Suppressor macrophage treated with lipopolysaccharide for 1 hour (primary cell): ENCODE data around the gene ATAT1.

Experiments used
- DNase-seq, 3 donors: peaks; one replicate each; pipeline ENCODE4 v3.0.0-alpha.2; 2020 to 2022

The ATAT1 gene

DNA sequence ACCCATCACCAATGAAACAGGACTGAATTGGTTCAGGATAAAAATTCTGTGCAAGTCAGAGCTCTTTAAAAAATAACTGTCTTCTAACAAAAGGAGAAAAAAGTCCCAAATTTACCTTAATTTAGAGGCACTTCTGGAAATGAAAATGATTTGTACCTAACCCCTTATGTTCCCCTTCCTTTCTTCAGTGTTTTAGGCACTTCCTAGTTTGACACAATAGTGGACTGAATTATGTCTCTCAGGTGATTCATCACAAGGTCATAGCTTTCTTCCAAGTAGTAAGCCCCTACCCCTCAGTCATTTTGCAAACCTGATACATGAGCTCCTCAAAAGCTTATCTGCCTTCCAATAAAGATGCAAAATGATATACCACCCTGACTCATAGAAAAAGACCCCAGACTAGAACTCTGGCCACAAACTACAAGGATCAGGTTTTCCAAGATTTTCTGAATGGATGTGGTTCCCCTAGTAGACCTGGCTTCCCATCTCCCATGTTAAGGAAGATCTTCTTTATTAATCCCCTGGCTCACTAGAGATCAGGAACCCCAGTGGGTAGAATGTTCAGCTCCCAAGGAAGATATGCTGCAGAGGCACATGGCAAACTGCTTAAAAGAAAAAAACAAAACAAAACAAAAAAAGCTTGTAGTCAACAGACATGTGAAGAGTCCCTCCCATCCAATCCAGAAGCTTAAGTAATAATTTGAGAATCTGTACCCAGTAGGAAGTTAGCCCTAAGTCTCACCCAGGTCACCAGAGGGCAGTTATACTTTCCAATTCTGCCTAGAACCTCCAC lies 13.2 kb upstream of the ATAT1 start:
- DNase-seq = peak in 2 of 3 donors; percentile 25 to 32

DNA sequence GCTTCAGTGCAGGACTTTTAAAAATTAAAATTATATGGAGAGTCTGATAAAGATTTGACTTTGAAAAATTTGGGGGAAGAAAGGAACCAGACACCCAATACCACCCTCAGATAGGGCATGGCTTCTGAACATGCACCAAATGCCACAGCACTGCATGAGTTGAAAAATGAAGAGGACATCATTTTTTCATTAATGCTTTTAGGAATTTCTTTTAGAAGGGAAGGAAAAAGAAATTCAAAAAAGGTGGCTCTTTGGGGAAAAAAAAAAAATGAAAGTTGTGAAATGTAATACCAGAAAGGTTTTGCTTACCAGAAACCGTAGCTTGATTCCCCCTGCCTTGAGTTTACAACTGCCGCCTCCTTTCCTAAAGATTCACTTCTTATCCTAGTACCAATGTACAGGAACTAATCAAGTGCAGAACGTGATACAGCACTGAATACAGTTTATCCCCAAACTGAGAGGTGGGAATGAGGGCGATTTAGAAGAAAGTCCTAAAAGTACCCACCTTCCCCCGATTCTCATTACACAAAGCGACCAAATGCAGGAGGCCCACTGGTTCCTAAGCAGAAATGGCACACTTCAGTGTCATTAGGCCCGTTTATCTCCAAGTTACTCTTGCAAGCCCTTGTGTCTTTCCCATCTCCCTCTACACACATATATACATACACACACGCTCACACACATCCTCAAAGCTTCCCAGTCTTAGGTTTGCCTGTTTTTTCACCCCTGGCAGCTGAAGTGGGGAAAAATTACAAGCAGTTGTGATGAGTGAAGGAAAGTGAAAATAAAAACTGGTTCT lies 12.4 kb upstream of the ATAT1 start:
- no peak for DNase-seq

GRCh38 chr6:30614843-30615218 lies 11.8 kb upstream of the ATAT1 start:
- DNase-seq = peak; percentile 93 to 97 (median 97)

GRCh38 chr6:30615219-30615957 lies 11.3 kb upstream of the ATAT1 start:
- DNase-seq = peak; percentile 42 to 53 (median 46)

DNA sequence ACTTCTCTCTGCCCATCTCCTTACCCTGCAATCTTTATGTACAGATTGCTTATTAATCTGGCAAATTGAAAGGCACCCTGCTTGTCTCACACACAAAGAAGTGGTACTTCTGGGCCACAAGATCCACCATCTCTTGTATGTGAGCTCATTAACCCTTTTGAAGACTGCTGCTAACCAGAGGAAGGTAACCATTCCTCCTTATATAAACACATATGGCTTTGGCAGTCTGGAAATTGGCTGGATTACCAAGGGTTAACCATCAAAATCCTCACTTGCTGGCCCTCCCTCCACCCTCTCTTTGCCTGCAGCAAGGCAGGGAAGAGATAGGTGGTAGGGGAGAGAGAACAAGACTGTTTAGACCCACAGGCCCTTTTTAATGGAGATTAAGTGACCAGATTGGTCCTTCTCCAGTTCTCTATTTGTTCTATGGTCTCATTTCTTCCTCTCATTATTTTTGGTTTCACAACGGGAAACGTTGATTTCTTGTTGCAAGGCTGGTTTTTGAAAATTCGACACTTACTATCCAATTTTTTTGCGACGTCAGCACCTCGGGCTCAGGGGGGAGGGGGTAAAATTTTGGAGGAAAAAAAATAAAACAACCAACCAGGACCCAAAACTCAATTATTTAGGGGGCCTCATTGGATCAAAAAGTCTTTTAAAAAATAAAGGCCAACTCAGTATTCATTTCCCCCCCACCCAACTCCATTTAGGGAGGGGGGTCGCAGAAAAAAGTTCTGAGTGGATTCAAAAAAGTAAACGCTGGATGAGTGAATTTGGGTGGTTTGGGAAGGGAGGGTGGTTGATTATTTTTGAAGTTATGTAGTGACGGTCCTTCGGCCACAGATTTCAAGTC lies 10.5 kb upstream of the ATAT1 start:
- DNase-seq = peak in 2 of 3 donors; percentile 14 to 31

DNA sequence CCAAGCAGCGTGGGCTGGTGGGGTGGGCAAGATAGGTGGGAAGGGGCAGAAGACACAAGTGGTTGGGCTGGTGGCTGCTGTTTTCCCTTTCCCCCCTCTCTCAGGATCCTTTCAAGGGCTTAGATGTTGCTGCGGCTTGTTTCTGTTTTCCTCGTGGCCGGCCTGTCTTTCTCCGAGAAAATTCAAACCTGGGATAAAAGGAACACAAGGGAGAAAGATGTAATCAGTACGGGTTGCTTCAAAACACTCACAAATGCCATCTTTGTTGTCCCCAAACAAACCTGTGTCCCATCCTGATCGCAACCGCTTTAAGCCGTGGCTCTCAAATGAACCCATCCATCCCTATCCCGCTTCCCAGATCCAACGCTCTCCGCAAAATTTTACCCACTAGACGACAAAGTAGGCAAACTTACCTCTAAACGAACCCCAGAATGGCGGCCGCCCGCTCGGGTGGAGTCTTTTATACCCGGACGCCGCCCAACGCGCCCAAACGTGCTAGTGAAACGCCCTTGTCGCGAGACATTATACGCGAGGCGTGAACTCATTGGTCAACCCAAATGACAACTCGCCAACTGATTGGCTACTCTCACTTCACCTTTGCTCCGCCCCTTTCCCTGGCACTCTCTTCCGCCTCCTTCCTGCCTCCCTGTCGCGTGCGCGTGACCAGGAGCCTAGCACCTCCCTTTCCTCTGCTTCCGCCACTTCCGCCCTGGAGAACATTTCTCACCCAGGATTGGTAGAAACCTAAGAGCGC lies 9.7 kb upstream of the ATAT1 start, which contains the start of gene PPP1R10:
Gene PPP1R10, minus strand, starts transcription at position 433 of the 754 bp plus-strand sequence. CDS start 7,299 bp downstream, outside the sequence.
- DNase-seq = peak; percentile 99 to 100 (median 100)

DNA sequence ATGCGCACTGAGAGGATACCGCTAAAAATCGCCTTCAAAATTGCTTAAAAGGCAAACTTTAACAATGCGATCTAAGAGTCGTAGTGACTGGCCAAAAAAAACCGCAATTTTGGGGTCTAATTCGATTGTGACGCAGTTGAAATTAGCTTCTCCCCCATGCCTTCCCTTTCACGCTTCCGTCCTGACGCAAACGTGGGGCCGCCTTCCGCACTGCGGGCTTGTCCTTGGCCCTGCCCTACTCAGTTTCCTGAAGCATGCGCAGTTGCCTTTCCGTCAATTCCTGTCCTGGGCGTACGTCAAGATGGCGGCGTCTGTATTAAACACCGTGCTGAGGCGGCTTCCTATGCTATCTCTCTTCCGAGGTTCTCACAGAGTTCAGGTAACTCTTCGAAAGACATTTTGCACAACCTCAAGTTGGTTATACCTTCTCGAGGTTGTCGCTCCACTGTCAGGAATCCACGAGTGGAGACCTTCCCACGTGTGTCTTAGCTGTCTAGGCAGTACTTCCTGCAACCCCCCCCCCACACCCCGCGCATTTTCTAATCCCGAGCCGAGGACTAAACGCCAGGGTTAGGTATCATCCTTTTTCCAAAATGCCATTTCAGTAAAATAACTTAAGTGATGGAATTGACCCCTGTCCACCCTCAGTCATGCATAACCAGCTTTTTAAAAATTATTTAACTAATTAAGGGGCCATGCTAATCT lies 9.0 kb upstream of the ATAT1 start, which contains the start of gene MRPS18B:
Gene MRPS18B, plus strand, starts transcription at position 276 of the 705 bp plus-strand sequence. Its CDS starts 26 bp downstream, at position 302.
- peak; percentile 97 to 99 (median 98) for DNase-seq

DNA sequence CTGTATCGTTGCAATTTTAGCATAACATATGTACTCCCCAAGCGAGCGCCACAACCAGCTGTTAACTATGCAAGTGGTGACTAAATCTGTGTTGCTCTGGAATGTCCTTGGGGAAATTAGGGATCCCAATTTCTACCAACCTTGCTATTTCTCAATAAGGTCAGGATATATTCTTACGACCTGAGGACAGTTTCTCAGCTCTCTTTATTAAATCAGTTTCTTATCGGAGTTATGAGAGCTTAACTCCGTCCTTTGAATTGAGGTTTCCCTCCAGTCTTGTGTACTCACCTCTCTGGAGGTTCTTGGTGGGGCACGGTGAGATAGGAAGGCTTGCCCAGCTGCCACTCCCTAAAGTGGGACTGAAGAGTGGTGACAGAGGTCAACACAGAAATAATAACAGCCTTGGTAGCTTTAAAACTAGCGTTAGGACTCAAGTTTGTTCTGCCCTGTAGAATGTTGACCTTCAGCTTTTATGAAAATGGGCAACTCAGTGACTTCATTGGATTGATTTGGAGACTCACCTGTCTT lies 8.3 kb upstream of the ATAT1 start:
- no peak for DNase-seq

GRCh38 chr6:30619561-30619960 lies 7.1 kb upstream of the ATAT1 start:
- no peak for DNase-seq

DNA sequence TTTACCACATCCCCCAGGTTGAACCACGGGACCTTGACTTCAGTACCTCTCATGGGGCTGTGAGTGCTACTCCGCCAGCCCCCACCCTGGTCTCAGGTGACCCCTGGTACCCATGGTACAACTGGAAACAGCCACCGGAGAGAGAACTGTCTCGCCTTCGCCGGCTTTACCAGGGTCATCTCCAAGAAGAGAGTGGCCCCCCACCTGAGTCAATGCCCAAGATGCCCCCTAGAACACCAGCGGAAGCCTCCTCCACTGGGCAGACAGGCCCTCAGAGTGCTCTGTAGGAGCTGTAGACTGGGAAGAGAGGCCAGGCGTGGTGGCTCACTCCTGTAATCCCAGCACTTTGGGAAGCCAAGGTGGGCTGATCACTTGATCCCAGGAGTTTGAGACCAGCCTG lies 1.2 kb upstream of the ATAT1 start:
- no peak for DNase-seq

- peak in 1 of 3 donors; percentile 13 for DNase-seq
These were observed 9.2 kb downstream of the ATAT1 start for GRCh38 chr6:30635834-30636233.

DNA sequence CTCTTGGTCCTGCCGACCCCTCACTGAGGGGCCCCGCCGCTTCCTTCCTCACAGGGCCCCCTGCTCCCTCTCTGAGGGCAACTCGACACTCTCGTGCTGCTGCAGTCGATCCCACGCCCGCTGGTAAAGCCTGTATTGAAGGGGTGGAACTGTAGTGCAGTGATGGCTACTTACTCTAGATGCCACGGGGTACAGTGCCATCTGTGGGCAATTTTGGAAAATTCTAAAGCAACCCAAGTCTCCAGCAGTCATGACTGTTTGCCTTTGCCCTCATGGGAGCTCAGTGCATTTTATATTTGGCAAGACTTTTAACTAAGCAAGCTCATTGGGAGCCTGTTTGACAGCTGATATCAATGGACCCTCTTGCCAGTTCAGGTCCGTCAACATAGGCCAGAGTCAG lies 13.8 kb downstream of the ATAT1 start:
- DNase-seq = peak in 1 of 3 donors; percentile 24

DNA sequence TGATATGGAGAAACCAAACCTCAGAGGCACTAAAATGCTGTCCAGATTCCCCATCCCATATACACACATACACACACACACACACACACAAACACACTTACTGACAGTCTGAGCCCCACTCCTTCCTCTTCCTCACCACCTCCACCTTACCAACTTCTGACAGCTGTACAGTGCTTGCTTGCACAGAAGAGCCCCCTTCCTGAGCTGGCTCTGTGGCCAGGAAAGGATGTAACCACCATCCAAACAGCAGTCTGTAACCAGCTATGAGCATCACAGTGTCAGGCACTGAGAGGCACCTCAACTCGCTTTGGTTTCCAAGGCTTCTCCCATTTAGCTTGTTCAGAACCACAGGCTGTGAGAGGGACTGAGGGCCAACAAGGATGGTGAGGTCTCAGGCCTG lies 14.4 kb downstream of the ATAT1 start:
- DNase-seq = no peak

DNA sequence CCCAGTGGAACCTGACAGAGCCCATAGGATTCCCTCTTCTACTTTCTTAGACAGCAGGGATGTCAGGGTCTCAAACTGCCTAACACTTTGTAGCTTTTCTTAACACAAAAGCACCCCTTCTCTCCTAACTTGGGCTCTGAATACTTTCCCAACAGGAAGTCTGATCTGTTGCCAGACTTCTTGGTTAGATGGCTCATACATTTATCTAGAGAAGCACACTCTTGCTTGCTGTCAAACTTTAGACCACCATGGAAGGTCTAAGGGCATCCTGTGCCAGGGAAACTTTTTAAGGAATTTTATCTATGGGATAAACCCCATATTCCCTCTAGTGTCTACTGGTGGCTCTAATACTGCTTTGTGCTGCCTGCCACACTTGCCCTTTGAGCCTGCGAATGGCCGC lies 17.0 kb downstream of the ATAT1 start:
- DNase-seq = no peak

GRCh38 chr6:30644769-30645168 lies 18.1 kb downstream of the ATAT1 start:
- no peak for DNase-seq

DNA sequence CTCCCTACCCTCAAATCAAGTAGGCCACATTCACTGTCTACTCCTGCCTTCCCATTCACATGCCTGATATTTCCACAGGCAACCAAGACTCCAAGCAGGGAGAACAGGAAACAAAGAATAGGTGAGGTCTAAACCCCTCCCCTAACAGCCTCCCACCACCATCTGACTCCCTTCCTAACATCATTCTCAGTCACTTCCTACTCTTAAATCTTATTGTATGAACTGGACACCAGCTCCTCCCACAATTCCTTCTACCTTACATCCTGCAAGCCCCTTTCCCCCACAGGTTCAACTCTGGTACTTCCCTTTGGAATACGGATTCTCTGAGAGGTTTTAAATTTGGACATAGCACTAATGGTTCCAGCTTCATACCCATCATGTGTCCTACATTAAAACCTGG lies 19.3 kb downstream of the ATAT1 start:
- no peak for DNase-seq

DNA sequence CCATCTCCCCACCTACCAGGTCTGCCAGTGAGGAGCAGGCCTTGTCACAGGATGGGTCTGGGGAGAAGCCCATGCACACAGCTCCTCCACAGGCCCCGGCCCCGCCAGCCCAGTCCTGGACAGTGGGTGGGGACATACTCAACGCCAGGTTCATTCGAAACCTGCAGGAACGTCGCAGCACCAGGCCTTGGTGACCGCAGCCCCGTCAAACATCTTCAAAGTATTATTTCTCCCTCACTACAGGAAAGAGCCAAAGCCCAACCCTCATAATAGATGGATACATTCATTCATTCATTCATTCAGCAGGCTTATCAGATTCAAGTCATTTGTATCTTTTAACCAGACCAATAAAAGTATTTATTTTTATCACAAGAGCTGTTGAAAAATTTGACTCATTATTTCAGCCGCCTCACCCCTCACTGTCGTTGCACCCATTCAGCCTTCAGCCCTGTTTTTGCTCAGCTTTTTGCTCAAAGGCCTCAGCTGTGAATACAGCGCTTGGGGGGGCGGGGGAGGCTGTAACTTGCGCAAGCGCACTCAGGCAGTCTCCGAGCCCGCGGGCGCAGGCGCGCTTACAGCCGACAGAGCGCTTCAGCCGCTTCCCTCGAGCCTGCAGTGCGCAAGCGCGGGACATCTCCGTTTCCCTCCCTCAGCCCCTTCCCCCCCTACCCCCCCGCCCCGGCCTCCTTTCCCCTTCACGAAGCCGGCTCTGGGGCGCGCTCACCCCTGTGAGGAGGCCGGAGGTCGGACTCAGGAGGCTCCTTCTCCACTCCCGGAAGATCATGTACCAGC lies 20.0 kb downstream of the ATAT1 start, which contains the start of gene C6orf136:
Gene C6orf136, plus strand, starts transcription at position 684 of the 792 bp plus-strand sequence. Its CDS starts 99 bp downstream, at position 783.
- peak; percentile 95 to 98 (median 97) for DNase-seq

GRCh38 chr6:30647242-30648116 lies 20.8 kb downstream of the ATAT1 start:
- DNase-seq = peak; percentile 70 to 87 (median 79)
